Lower leg skin (tissue), 4 donors: ENCODE data around the gene SLC7A9. TPM values are rescaled to one million over a fixed set of nuclear protein-coding genes. Genes with fewer than 3 reads are reported as not detected.

Experiments
- DNase-seq, 2 donors: peaks; one replicate each; pipeline ENCODE4 v3.0.0-alpha.2; 2019; ENCODE audit warnings: low spot score in 2 of 2
- H3K4me3 ChIP-seq: fragments of 200-600 bp; sonication (generic); 2 replicates; pipeline ENCODE4 v1.5.1; 2017; ENCODE audit warnings: mild to moderate bottlenecking, low read depth; ENCODE audit not compliant: poor library complexity, severe bottlenecking
- POLR2A ChIP-seq, 2 donors: fragments of 450-650 bp; IDR thresholded peaks; one replicate each; pipeline ENCODE4 v1.6.1; 2016 to 2017; ENCODE audit warnings: antibody characterized with exemption in 2 of 2, mild to moderate bottlenecking in 1 of 2, moderate library complexity in 1 of 2
- WGBS, 2 donors: methylation state at CpG; one replicate each; pipeline ENCODE4 v1.1.5; 2018; 5-methylcytosine and 5-hydroxymethylcytosine counted together
- intact Hi-C: fragments of 100-400 bp; cut with DNase I; formaldehyde crosslinking; loops from one replicate; pipeline ENCODE4 v1.15.0; 2023; ENCODE audit warnings: low total_unique reads
- total RNA-seq, 4 donors: library from RNA; depleted of rRNA; stranded (reverse); fragments of >200 nt; gene quantifications; one replicate each; pipeline ENCODE4 v1.1.0, GENCODE V29; 2016
- TF ChIP-seq, protein P1 (sequence below), 3 donors: fragments of 450-650 bp; IDR thresholded peaks; one replicate each; pipeline ENCODE4 v1.5.1; 2016; ENCODE audit warnings: antibody characterized with exemption in 3 of 3, mild to moderate bottlenecking in 3 of 3, moderate library complexity in 2 of 3

The SLC7A9 gene
- total RNA-seq, 4 donors from 2014 or later: 0.49 TPM; not detected in 2

DNA sequence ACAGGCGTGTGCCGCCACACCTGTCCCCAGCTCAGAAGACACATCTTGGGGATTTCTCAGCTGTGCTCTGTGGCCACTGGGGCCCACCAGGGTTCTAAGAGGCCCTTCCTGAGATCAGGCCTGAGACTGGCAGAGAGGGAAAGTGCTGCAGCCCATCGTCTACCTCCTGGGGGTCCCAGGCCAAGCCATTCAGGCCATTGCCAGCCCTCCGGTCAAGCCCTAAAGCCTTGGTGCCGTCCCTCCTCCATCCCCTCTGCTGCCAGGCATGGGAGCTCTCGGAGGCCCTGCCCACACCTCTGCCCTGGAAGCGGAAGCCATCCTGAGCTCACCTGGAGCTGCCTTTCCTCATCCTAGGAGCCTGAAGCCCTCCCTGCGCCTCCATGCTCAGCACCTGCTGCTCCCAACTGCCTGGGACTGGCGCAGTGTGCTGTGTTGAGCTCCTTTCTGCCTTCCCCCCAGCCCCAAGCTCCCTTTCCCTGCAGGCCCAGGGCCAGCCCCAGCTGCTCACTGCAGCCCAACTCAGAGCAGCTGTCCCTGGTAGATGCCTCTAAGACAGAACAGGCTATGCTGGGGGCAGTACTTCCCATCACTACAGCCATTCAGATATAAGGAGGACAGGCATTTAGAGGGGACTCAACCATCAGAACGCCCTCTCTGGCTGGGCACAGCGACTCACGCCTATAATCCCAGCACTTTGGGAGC is 2.9 kb downstream of the SLC7A9 start:
- TF ChIP-seq, protein P1, sequence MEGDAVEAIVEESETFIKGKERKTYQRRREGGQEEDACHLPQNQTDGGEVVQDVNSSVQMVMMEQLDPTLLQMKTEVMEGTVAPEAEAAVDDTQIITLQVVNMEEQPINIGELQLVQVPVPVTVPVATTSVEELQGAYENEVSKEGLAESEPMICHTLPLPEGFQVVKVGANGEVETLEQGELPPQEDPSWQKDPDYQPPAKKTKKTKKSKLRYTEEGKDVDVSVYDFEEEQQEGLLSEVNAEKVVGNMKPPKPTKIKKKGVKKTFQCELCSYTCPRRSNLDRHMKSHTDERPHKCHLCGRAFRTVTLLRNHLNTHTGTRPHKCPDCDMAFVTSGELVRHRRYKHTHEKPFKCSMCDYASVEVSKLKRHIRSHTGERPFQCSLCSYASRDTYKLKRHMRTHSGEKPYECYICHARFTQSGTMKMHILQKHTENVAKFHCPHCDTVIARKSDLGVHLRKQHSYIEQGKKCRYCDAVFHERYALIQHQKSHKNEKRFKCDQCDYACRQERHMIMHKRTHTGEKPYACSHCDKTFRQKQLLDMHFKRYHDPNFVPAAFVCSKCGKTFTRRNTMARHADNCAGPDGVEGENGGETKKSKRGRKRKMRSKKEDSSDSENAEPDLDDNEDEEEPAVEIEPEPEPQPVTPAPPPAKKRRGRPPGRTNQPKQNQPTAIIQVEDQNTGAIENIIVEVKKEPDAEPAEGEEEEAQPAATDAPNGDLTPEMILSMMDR (IDR thresholded peaks at IDR 0.05): no peak
- no peak for TF ChIP-seq POLR2A (IDR thresholded peaks at IDR 0.05)
- 90 to 92% methylated on average over 9 to 11 of the region's 12 CpGs for WGBS, 2 donors
- H3K4me3 ChIP-seq: no peak overlapping the region
- DNase-seq: no peak
- intact Hi-C loops: no loop called here

- TF ChIP-seq, protein P1 (IDR thresholded peaks at IDR 0.05): no peak
- TF ChIP-seq POLR2A (IDR thresholded peaks at IDR 0.05): no peak
- no peak for DNase-seq
- intact Hi-C loops: no loop called here
- WGBS, 2 donors: 70 to 81% methylated on average over 7 of the region's 7 CpGs
- no peak overlapping the region for H3K4me3 ChIP-seq
These were observed 3.5 kb downstream of the SLC7A9 start for GRCh38 chr19:32866061-32866460.

DNA sequence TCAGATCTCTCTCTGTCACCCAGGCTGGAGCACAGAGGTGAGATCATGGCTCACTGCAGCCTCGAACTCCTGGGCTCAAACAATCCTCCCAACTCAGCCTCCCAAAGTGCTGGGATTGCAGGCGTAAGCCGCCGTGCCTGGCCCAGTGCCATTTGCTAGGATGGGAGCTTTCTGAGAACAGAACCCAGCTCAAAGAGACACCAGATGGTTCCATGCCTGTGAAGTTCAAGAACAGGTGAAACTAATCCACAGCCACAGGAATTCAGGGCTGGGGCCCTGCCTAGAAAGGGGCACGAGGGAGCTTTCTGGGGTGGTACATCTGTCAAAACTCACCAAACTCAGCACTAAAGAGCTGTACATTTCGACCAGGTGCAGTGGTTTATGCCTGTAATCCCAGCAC is 4.2 kb downstream of the SLC7A9 start:
- WGBS, 2 donors: 62 to 76% methylated on average over 6 of the region's 6 CpGs
- intact Hi-C loops: no loop called here
- no peak for DNase-seq
- TF ChIP-seq, protein P1 (IDR thresholded peaks at IDR 0.05): no peak
- no peak overlapping the region for H3K4me3 ChIP-seq

GRCh38 chr19:32864318-32865007 is 5.1 kb downstream of the SLC7A9 start:
- TF ChIP-seq POLR2A (IDR thresholded peaks at IDR 0.05): no peak
- TF ChIP-seq, protein P1 (IDR thresholded peaks at IDR 0.05): no peak
- intact Hi-C loops: no loop called here
- H3K4me3 ChIP-seq: no peak overlapping the region
- DNase-seq: peak in 1 of 2 donors; percentile 70
- WGBS, 2 donors: 85 to 88% methylated on average over 32 to 34 of the region's 35 CpGs

GRCh38 chr19:32863841-32864240 is 5.7 kb downstream of the SLC7A9 start:
- intact Hi-C loops: no loop called here
- peak in 1 of 2 donors; percentile 56 for DNase-seq
- WGBS, 2 donors: 88 to 90% methylated on average over 11 to 12 of the region's 13 CpGs
- H3K4me3 ChIP-seq: no peak overlapping the region
- TF ChIP-seq, protein P1 (IDR thresholded peaks at IDR 0.05): no peak
- TF ChIP-seq POLR2A (IDR thresholded peaks at IDR 0.05): no peak
